Body of pancreas (tissue), 4 donors: ENCODE measurements around the gene AGPAT3.

Experiments used
- CTCF ChIP-seq, 7 experiments: fragments of 450-650 bp in 4 of 7; fragments of 200-600 bp in 3 of 7; sonication (generic) in 3 of 7; IDR thresholded peaks; one replicate each; pipeline ENCODE4 v1.5.1; 2016 to 2019; ENCODE audit warnings: antibody characterized with exemption in 7 of 7
- POLR2A ChIP-seq, 3 donors: fragments of 450-650 bp; IDR thresholded peaks; one replicate each; pipeline ENCODE4 v1.6.1; 2016; ENCODE audit warnings: antibody characterized with exemption in 3 of 3, mild to moderate bottlenecking in 2 of 3

GRCh38 chr21:43849532-43850299 is 15.3 kb upstream of the AGPAT3 start:
- TF ChIP-seq POLR2A (IDR thresholded peaks at IDR 0.05), result no peak
- TF ChIP-seq CTCF (IDR thresholded peaks at IDR 0.05), result no peak
